HepG2 (cell line): ENCODE measurements around the gene CHCHD3. TPM values are rescaled to one million over a fixed set of nuclear protein-coding genes. Genes with fewer than 3 reads are reported as not detected.

Source experiments
- AHDC1 ChIP-seq: sonication (generic); formaldehyde crosslinking; IDR thresholded peaks from 2 replicates; pipeline ENCODE4 v1.5.1; 2020; ENCODE audit warnings: mild to moderate bottlenecking, missing genetic modification reagents, borderline replicate concordance
- CREM ChIP-seq, 2 experiments: sonication (generic) in 1 of 2; formaldehyde crosslinking in 1 of 2; IDR thresholded peaks; 2 replicates each; pipeline versions ENCODE4 v1.4.0 to v1.6.1; 2016 to 2020; ENCODE audit warnings: antibody characterized with exemption in 1 of 2, mild to moderate bottlenecking in 1 of 2, missing genetic modification reagents in 1 of 2
- EHMT2 ChIP-seq: fragments of 200-600 bp; sonication (generic); IDR thresholded peaks from 2 replicates; pipeline ENCODE4 v1.7.0; 2017; ENCODE audit warnings: antibody characterized with exemption, low read depth, low read length, borderline replicate concordance
- GATA4 ChIP-seq: sonication (generic); IDR thresholded peaks from 2 replicates; pipeline ENCODE4 v1.6.1; 2016; ENCODE audit warnings: antibody characterized with exemption, low read depth, borderline replicate concordance
- TBL1XR1 ChIP-seq: fragments of 150-350 bp; IDR thresholded peaks from 2 replicates; pipeline ENCODE4 v1.6.1; 2014; ENCODE audit warnings: borderline replicate concordance, low read length; ENCODE audit not compliant: partially characterized antibody
- polyA plus RNA-seq, 8 experiments: library from polyadenylated mRNA; depleted of rRNA in 3 of 8; stranded (reverse) in 7 of 8; unstranded in 1 of 8; fragments of >200 nt; fragmentation: Illumina TruSeq in 4 of 8; extraction: Trizol in 4 of 8; gene quantifications; 2 replicates each; pipeline versions ENCODE4 v1.2.1 to v1.2.3, GENCODE V29; 2011 to 2016; ENCODE audit warnings: low read depth in 4 of 8, missing spikeins in 1 of 8, mixed read lengths in 1 of 8; ENCODE audit not compliant: insufficient read depth in 1 of 8
- total RNA-seq, 5 experiments: library from RNA; depleted of rRNA; stranded (reverse); fragments of >200 nt; fragmentation: Illumina TruSeq; extraction: Trizol; gene quantifications; 2 replicates each; pipeline ENCODE4 v1.2.3, GENCODE V29; 2016; ENCODE audit warnings: low read depth in 1 of 5
- TF ChIP-seq, protein P1 (sequence below): sonication (generic); formaldehyde crosslinking; IDR thresholded peaks from 2 replicates; pipeline ENCODE4 v1.4.0; 2020; ENCODE audit warnings: missing genetic modification reagents

Gene CHCHD3
- total and polyA plus RNA-seq, 2 of the 13 experiments (the other 11 are each of a cell fraction or from before 2014, with no cell fraction given): 32.7 to 86.8 TPM

DNA sequence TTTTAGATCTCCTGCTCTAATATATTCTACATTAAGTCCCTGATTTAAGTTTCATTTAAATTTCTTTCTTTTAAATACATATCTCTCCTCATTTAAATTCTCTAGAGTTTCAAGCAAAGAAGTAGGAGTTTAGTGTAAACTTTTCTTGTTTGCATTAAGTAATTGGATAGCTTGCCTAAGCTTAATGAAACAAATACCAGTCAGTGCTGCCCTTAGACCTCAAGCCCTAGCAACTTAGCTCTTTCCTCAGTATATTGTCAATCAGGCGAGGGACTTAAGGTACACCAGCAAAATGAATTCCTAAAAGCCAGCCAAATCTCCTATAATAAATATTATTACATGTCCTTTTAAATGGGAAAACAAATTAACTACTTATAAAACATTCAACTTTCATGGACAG is 101.5 kb downstream of the CHCHD3 start (continued):
- TF ChIP-seq AHDC1 (CRISPR knock-in tag): no peak
- TF ChIP-seq EHMT2: no peak
- no peak for TF ChIP-seq TBL1XR1
- TF ChIP-seq CREM (IDR thresholded peaks at IDR 0.05): no peak
- TF ChIP-seq CREM (CRISPR knock-in tag; IDR thresholded peaks at IDR 0.05): no peak
- TF ChIP-seq, protein P1, sequence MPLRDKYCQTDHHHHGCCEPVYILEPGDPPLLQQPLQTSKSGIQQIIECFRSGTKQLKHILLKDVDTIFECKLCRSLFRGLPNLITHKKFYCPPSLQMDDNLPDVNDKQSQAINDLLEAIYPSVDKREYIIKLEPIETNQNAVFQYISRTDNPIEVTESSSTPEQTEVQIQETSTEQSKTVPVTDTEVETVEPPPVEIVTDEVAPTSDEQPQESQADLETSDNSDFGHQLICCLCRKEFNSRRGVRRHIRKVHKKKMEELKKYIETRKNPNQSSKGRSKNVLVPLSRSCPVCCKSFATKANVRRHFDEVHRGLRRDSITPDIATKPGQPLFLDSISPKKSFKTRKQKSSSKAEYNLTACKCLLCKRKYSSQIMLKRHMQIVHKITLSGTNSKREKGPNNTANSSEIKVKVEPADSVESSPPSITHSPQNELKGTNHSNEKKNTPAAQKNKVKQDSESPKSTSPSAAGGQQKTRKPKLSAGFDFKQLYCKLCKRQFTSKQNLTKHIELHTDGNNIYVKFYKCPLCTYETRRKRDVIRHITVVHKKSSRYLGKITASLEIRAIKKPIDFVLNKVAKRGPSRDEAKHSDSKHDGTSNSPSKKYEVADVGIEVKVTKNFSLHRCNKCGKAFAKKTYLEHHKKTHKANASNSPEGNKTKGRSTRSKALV: no peak
- TF ChIP-seq GATA4: no peak
